ENCODE measurements around the gene CRHR2. TPM values are rescaled to one million over a fixed set of nuclear protein-coding genes. Genes with fewer than 3 reads are reported as not detected.

The CRHR2 gene
- polyA plus RNA-seq, 1 experiment: not detected

DNA sequence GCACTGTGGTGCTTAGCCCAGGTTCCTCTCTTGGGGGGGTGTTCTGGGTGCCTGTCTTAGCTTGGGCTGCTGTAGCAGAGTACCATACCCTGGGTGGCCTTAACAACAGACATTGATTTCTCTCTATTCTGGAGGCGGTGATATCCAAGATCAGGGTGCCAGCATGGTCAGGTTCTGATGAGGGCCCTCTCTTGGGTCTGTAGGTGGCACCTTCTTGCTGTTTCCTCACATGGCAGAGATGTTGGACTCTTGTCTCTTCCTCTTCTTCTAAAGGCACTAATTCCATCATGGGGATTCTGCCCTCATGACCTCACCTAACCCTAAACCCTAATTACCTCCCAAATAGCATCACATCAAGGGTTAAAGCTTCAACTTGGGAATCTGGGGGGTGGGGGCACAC is 19.9 kb upstream of the CRHR2 start:
- H3K27me3 ChIP-seq (ENCODE audit: control insufficient read depth, insufficient read depth, low read length): peaks cover 22% of the 10 kb centered on the region
- CTCF ChIA-PET: interaction anchor here (0.6 kb wide), 1 partner anchor 157 kb away, joined by 3 read pairs; no protein-coding TSS in a partner anchor
- DNase-seq (ENCODE audit: low read depth): no peak
- H3K36me3 ChIP-seq (ENCODE audit: control insufficient read depth, insufficient read depth, low read length): no peaks in the 10 kb centered on the region
- POLR2A ChIA-PET: no interaction called here
- no peak overlapping the region for H3K4me3 ChIP-seq (ENCODE audit: low read depth, low read length)
- no peak for TF ChIP-seq CTCF (IDR thresholded peaks at IDR 0.05; ENCODE audit: insufficient read depth, low read depth, low read length)

GRCh38 chr7:30700941-30701340 is 18.7 kb upstream of the CRHR2 start:
- DNase-seq (ENCODE audit: low read depth): no peak
- POLR2A ChIA-PET: no interaction called here
- Histone ChIP-seq H3K4me3 (ENCODE audit: low read depth, low read length) (no peak overlapping the region), H3K27me3 (ENCODE audit: control insufficient read depth, insufficient read depth, low read length) (peaks cover 20% of the 10 kb centered on the region), H3K36me3 (ENCODE audit: control insufficient read depth, insufficient read depth, low read length) (no peaks in the 10 kb centered on the region)
- CTCF ChIA-PET: no interaction called here
- TF ChIP-seq CTCF (IDR thresholded peaks at IDR 0.05; ENCODE audit: insufficient read depth, low read depth, low read length): no peak

DNA sequence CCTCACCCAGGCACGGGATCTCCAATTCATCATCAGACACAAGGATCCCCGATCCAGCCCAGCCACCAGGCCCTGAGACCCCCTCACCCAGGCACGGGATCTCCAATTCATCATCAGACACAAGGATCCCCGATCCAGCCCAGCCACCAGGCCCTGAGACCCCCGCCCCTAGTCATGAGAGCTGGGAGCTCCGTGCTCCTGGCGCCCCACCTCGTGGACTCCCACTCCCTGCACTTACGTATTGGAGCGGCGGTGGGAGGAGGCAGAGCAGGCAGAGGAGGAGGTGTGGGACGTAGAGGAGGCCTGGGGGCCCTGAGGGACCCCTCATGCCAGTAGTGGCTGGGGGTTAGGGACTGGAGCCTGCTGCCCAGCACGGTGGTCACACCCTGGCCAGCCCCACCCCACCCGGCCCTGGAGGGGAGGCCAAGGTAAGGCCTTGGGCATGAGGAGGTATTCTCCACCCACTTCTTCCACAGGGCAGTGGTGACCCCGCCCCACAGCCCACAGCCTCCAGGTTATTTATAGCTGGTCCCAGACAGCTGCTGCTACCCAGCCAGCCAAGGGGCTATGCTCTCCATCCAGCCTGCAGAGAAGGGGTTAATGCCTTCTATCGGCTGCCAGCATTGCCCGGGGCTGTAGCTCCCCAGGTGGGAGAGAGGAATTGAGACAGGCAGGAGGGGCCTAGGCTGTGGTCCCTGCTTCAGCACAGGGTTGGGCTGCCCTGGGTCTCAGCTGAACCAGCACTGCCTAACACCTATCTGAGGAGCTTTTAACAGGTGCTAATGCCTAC is 17.6 kb upstream of the CRHR2 start:
- H3K27me3 ChIP-seq (ENCODE audit: control insufficient read depth, insufficient read depth, low read length): peaks cover 20% of the 10 kb centered on the region
- ChIA-PET CTCF (no interaction called here), POLR2A (no interaction called here)
- H3K4me3 ChIP-seq (ENCODE audit: low read depth, low read length): no peak overlapping the region
- H3K36me3 ChIP-seq (ENCODE audit: control insufficient read depth, insufficient read depth, low read length): no peaks in the 10 kb centered on the region
- no peak for DNase-seq (ENCODE audit: low read depth)
- TF ChIP-seq CTCF (IDR thresholded peaks at IDR 0.05; ENCODE audit: insufficient read depth, low read depth, low read length): no peak

GRCh38 chr7:30698481-30698880 is 16.2 kb upstream of the CRHR2 start:
- CTCF ChIA-PET: interaction anchor here (0.7 kb wide), 1 partner anchor 15 kb away, joined by 3 read pairs; no protein-coding TSS in a partner anchor
- Histone ChIP-seq H3K27me3 (ENCODE audit: control insufficient read depth, insufficient read depth, low read length) (peaks cover 15% of the 10 kb centered on the region), H3K4me3 (ENCODE audit: low read depth, low read length) (no peak overlapping the region), H3K36me3 (ENCODE audit: control insufficient read depth, insufficient read depth, low read length) (no peaks in the 10 kb centered on the region)
- DNase-seq (ENCODE audit: low read depth): no peak
- POLR2A ChIA-PET: no interaction called here
- TF ChIP-seq CTCF (IDR thresholded peaks at IDR 0.05; ENCODE audit: insufficient read depth, low read depth, low read length): no peak

- Histone ChIP-seq H3K27me3 (ENCODE audit: control insufficient read depth, insufficient read depth, low read length) (peaks cover 18% of the 10 kb centered on the region), H3K4me3 (ENCODE audit: low read depth, low read length) (no peak overlapping the region), H3K36me3 (ENCODE audit: control insufficient read depth, insufficient read depth, low read length) (no peaks in the 10 kb centered on the region)
- CTCF ChIA-PET: interaction anchor here (0.6 to 1.3 kb wide), 5 partner anchors 10 to 739 kb away, joined by 3 read pairs; no protein-coding TSS in a partner anchor
- POLR2A ChIA-PET: no interaction called here
- TF ChIP-seq CTCF (IDR thresholded peaks at IDR 0.05; ENCODE audit: insufficient read depth, low read depth, low read length): no peak
- no peak for DNase-seq (ENCODE audit: low read depth)
Measured at GRCh38 chr7:30697719-30698460, 15.6 kb upstream of the CRHR2 start.

Data from BJ (cell line).